H1 (cell line): ENCODE data around the gene ATP6V0D1. TPM values are rescaled to one million over a fixed set of nuclear protein-coding genes. Genes with fewer than 3 reads are reported as not detected.

ENCODE experiments used
- CTCF ChIA-PET: fragments of 300-600 bp; sonication (Branson Sonifier 250); formaldehyde crosslinking; loops from one replicate; lab custom pipeline; 2021; ENCODE audit not compliant: partially characterized antibody; lab: Charles Lee
- POLR2A ChIA-PET: fragments of 300-600 bp; sonication (Branson Sonifier 250); formaldehyde crosslinking; loops from one replicate; lab custom pipeline; 2021; ENCODE audit warnings: inconsistent platforms; ENCODE audit not compliant: partially characterized antibody; lab: Charles Lee
- DNase-seq, 2 experiments: peaks; one replicate each; pipeline versions ENCODE4 v3.0.0 to v3.0.0-alpha.2; 2010 to 2022; ENCODE audit warnings: low spot score in 2 of 2, low read depth in 1 of 2, mixed read lengths in 1 of 2
- FAIRE-seq: peaks from 2 replicates; lab custom pipeline; 2011; peaks lifted over from hg19 to GRCh38; lab: Jason Lieb, UNC
- H2AFZ ChIP-seq: 2 replicates; pipeline ENCODE4 v1.8.1; 2012; ENCODE audit warnings: low read length, inconsistent platforms
- H2AK5ac ChIP-seq: 2 replicates; pipeline ENCODE4 v1.6.1; 2013; ENCODE audit warnings: low read depth, low read length
- H2BK120ac ChIP-seq: replicated peaks from 2 replicates; pipeline ENCODE3; 2013; ENCODE audit warnings: low read depth, low read length, inconsistent platforms
- H2BK12ac ChIP-seq: 2 replicates; pipeline ENCODE4 v1.6.1; 2013; ENCODE audit warnings: low read depth, low read length
- H2BK15ac ChIP-seq: 2 replicates; pipeline ENCODE4 v1.6.1; 2013; ENCODE audit warnings: low read length
- H2BK20ac ChIP-seq: 2 replicates; pipeline ENCODE4 v1.6.1; 2013; ENCODE audit warnings: low read length
- H2BK5ac ChIP-seq: 2 replicates; pipeline ENCODE4 v1.6.1; 2013; ENCODE audit warnings: low read depth, low read length
- H3K14ac ChIP-seq: 2 replicates; pipeline ENCODE4 v1.6.1; 2013; ENCODE audit warnings: inconsistent platforms; ENCODE audit not compliant: insufficient read length
- H3K18ac ChIP-seq: 2 replicates; pipeline ENCODE4 v1.6.1; 2013; ENCODE audit warnings: low read length; ENCODE audit errors: extremely low read depth
- H3K23ac ChIP-seq: 2 replicates; pipeline ENCODE4 v1.6.1; 2013; ENCODE audit warnings: inconsistent platforms; ENCODE audit not compliant: insufficient read length
- H3K23me2 ChIP-seq: 2 replicates; pipeline ENCODE4 v1.6.1; 2013; ENCODE audit warnings: low read depth, low read length
- H3K27ac ChIP-seq: 2 replicates; pipeline ENCODE4 v1.6.1; 2011; ENCODE audit warnings: low read depth, low read length, inconsistent platforms
- H3K27me3 ChIP-seq, 4 experiments: replicated peaks in 1 of 4; 1 replicate in 1 of 4; 2 replicates in 3 of 4; pipeline versions ENCODE4 v1.6.1 to v1.8.1; 2011 to 2013; ENCODE audit warnings: low read length in 3 of 4, mild to moderate bottlenecking in 3 of 4, inconsistent platforms in 2 of 4, mixed read lengths in 2 of 4, moderate library complexity in 1 of 4; ENCODE audit not compliant: control insufficient read depth in 3 of 4, insufficient read depth in 3 of 4; ENCODE audit errors: extremely low read depth in 1 of 4
- H3K36me3 ChIP-seq, 4 experiments: 2 replicates each; pipeline versions ENCODE4 v1.6.1 to v1.8.1; 2011 to 2013; ENCODE audit warnings: mild to moderate bottlenecking in 4 of 4, low read length in 3 of 4, moderate library complexity in 2 of 4, control low read depth in 1 of 4, inconsistent platforms in 1 of 4; ENCODE audit not compliant: insufficient read depth in 4 of 4, control insufficient read depth in 2 of 4
- H3K4ac ChIP-seq: replicated peaks from 2 replicates; pipeline ENCODE3; 2013; ENCODE audit warnings: low read length, low read depth, mixed read lengths, inconsistent platforms; ENCODE audit not compliant: insufficient read length
- H3K4me1 ChIP-seq, 4 experiments: replicated peaks in 1 of 4; 1 replicate in 1 of 4; 2 replicates in 3 of 4; pipeline versions ENCODE4 v1.6.1 to v1.8.1; 2011 to 2013; ENCODE audit warnings: low read length in 3 of 4, inconsistent platforms in 2 of 4, mixed read lengths in 1 of 4; ENCODE audit not compliant: insufficient read depth in 4 of 4, control insufficient read depth in 3 of 4
- H3K4me2 ChIP-seq, 2 experiments: 2 replicates each; pipeline versions ENCODE4 v1.6.1 to v1.8.1; 2011 to 2013; ENCODE audit warnings: low read depth in 2 of 2, low read length in 2 of 2, control low read depth in 1 of 2, inconsistent platforms in 1 of 2, mild to moderate bottlenecking in 1 of 2; ENCODE audit not compliant: insufficient read depth in 1 of 2
- H3K4me3 ChIP-seq, 4 experiments: fragments of 200-600, 300-600 bp in 1 of 4; sonication (generic), shearing (Covaris generic), sonication (Bioruptor Twin) in 1 of 4; 2 replicates each; pipeline versions ENCODE4 v1.5.1 to v1.8.1; 2011 to 2016; ENCODE audit warnings: low read length in 4 of 4, low read depth in 3 of 4, control low read depth in 2 of 4, inconsistent platforms in 2 of 4, mild to moderate bottlenecking in 2 of 4, mixed read lengths in 1 of 4, moderate library complexity in 1 of 4; ENCODE audit not compliant: insufficient read depth in 2 of 4; ENCODE audit errors: extremely low read depth in 1 of 4
- H3K56ac ChIP-seq: replicated peaks from 2 replicates; pipeline ENCODE3; 2013; ENCODE audit warnings: low read depth, mild to moderate bottlenecking, mixed read lengths, low read length, inconsistent platforms; ENCODE audit not compliant: insufficient read length
- H3K79me1 ChIP-seq: 2 replicates; pipeline ENCODE4 v1.6.1; 2013; ENCODE audit warnings: low read depth, low read length, control low read depth
- H3K79me2 ChIP-seq, 2 experiments: 2 replicates each; pipeline versions ENCODE4 v1.6.1 to v1.8.1; 2012 to 2013; ENCODE audit warnings: low read length in 2 of 2, mild to moderate bottlenecking in 2 of 2, inconsistent platforms in 1 of 2; ENCODE audit not compliant: insufficient read depth in 2 of 2, control insufficient read depth in 1 of 2
- H3K9ac ChIP-seq, 4 experiments: replicated peaks in 1 of 4; 1 replicate in 1 of 4; 2 replicates in 3 of 4; pipeline versions ENCODE4 v1.6.1 to v1.8.1; 2011 to 2013; ENCODE audit warnings: low read depth in 3 of 4, low read length in 3 of 4, control low read depth in 2 of 4, mild to moderate bottlenecking in 2 of 4, moderate library complexity in 2 of 4, inconsistent platforms in 1 of 4; ENCODE audit errors: extremely low read depth in 1 of 4
- H3K9me3 ChIP-seq, 2 experiments: 2 replicates each; pipeline versions ENCODE4 v1.6.1 to v1.8.1; 2012 to 2013; ENCODE audit warnings: mild to moderate bottlenecking in 2 of 2, moderate library complexity in 2 of 2, control low read depth in 1 of 2, inconsistent platforms in 1 of 2, low read depth in 1 of 2, low read length in 1 of 2, mixed read lengths in 1 of 2; ENCODE audit not compliant: insufficient read depth in 2 of 2
- H4K20me1 ChIP-seq, 2 experiments: replicated peaks in 1 of 2; 2 replicates each; pipeline versions ENCODE3 to v1.8.1; 2011 to 2013; ENCODE audit warnings: inconsistent platforms in 2 of 2, low read length in 2 of 2, mild to moderate bottlenecking in 1 of 2; ENCODE audit not compliant: insufficient read depth in 2 of 2, control insufficient read depth in 1 of 2
- H4K5ac ChIP-seq: 2 replicates; pipeline ENCODE4 v1.6.1; 2013; ENCODE audit warnings: low read length, low read depth, mixed read lengths, inconsistent platforms; ENCODE audit not compliant: insufficient read length
- H4K8ac ChIP-seq: 2 replicates; pipeline ENCODE4 v1.8.0; 2013; ENCODE audit warnings: mild to moderate bottlenecking, moderate library complexity, low read length, inconsistent platforms; ENCODE audit not compliant: insufficient read depth; ENCODE audit errors: extremely low read depth
- H4K91ac ChIP-seq: replicated peaks from 2 replicates; pipeline ENCODE3; 2013; ENCODE audit warnings: low read length, mixed read lengths, inconsistent platforms; ENCODE audit not compliant: insufficient read length
- ATF3 ChIP-seq: IDR thresholded peaks from 2 replicates; pipeline ENCODE4 v1.6.1; 2011; ENCODE audit warnings: low read depth, mild to moderate bottlenecking, low read length; ENCODE audit not compliant: insufficient read depth
- CBX5 ChIP-seq: fragments of 300-800, 300-1000 bp; sonication (generic); IDR thresholded peaks from 2 replicates; pipeline ENCODE4 v1.7.1; 2016; ENCODE audit warnings: antibody characterized with exemption, low read length, low read depth
- CHD2 ChIP-seq: IDR thresholded peaks from 2 replicates; pipeline ENCODE4 v1.6.1; 2012; ENCODE audit warnings: low read length, improper control_type of control experiment
- EGR1 ChIP-seq: IDR thresholded peaks from 2 replicates; pipeline ENCODE4 v1.6.1; 2011; ENCODE audit warnings: low read depth, low read length, borderline replicate concordance
- EP300 ChIP-seq, 2 experiments: IDR thresholded peaks; 1 replicate in 1 of 2; 2 replicates in 1 of 2; pipeline ENCODE4 v1.6.1; 2011 to 2012; ENCODE audit warnings: low read depth in 2 of 2, low read length in 2 of 2, mild to moderate bottlenecking in 2 of 2, borderline replicate concordance in 1 of 2, inconsistent platforms in 1 of 2, moderate library complexity in 1 of 2
- HDAC2 ChIP-seq, 2 experiments: fragments of 300-600 bp in 1 of 2; sonication (generic) in 1 of 2; IDR thresholded peaks; 2 replicates each; pipeline ENCODE4 v1.6.1; 2011 to 2012; ENCODE audit warnings: low read depth in 2 of 2, low read length in 2 of 2, mild to moderate bottlenecking in 2 of 2, moderate library complexity in 2 of 2, borderline replicate concordance in 1 of 2, inconsistent platforms in 1 of 2
- JUN ChIP-seq: IDR thresholded peaks from 2 replicates; pipeline ENCODE4 v1.6.1; 2011; ENCODE audit warnings: low read depth, mild to moderate bottlenecking, improper control_type of control experiment, low read length
- KDM4A ChIP-seq: IDR thresholded peaks from one replicate; pipeline ENCODE4 v1.7.1; 2012; ENCODE audit warnings: low read depth, mild to moderate bottlenecking, moderate library complexity, low read length, inconsistent platforms; ENCODE audit not compliant: severe bottlenecking
- PHF8 ChIP-seq: fragments of 200-600 bp; sonication (generic); conservative IDR thresholded peaks from 2 replicates; pipeline ENCODE4 v1.7.1; 2012; ENCODE audit warnings: low read depth, mild to moderate bottlenecking, inconsistent platforms, low read length, moderate library complexity
- SIX5 ChIP-seq: IDR thresholded peaks from 2 replicates; pipeline ENCODE4 v1.6.1; 2011; ENCODE audit warnings: mild to moderate bottlenecking, low read depth, low read length
- SUZ12 ChIP-seq: fragments of 200-600 bp; sonication (generic); IDR thresholded peaks from 2 replicates; pipeline ENCODE4 v1.6.1; 2012; ENCODE audit warnings: mild to moderate bottlenecking, inconsistent platforms, low read length, moderate library complexity, mixed read lengths
- TBP ChIP-seq: IDR thresholded peaks from 2 replicates; pipeline ENCODE4 v1.6.1; 2011; ENCODE audit warnings: low read depth, low read length, improper control_type of control experiment
- YY1 ChIP-seq: IDR thresholded peaks from 2 replicates; pipeline ENCODE4 v1.6.1; 2011; ENCODE audit warnings: low read depth, mild to moderate bottlenecking, low read length
- WGBS, 2 experiments: shearing (Covaris generic) in 1 of 2; methylation state at CpG; one replicate each; pipeline versions ENCODE4 v1.1.6 to v1.1.7; 2013 to 2015; ENCODE audit warnings: low lambda C conversion rate in 2 of 2, mixed read lengths in 2 of 2, inconsistent platforms in 1 of 2, low coverage in 1 of 2, missing lambda C conversion rate in 1 of 2; ENCODE audit not compliant: insufficient replicate concordance in 2 of 2, insufficient coverage in 1 of 2, insufficient read length in 1 of 2; ENCODE audit errors: extremely low coverage in 1 of 2, missing lambda C conversion rate in 1 of 2; 5-methylcytosine and 5-hydroxymethylcytosine counted together
- polyA plus RNA-seq, 7 experiments: library from polyadenylated mRNA; depleted of rRNA in 3 of 7; stranded (reverse) in 5 of 7; unstranded in 2 of 7; fragments of >200 nt in 5 of 7; fragments of 200-250 nt in 2 of 7; gene quantifications; 1 replicate in 5 of 7; 2 replicates in 1 of 7; 4 replicates in 1 of 7; pipeline versions ENCODE4 v1.2.1 to v1.2.3, GENCODE V29; 2011 to 2013; ENCODE audit warnings: missing spikeins in 2 of 7, mixed read lengths in 2 of 7
- total RNA-seq: library from RNA; stranded (reverse); fragmentation: NEBNext Ultra II Directional; extraction: Animal tissue kit (Norgen Biotek cat#: 25700); gene quantifications from 2 replicates; pipeline ENCODE4 v1.2.1, GENCODE V29; 2021

ATP6V0D1 gene
- total and polyA plus RNA-seq, 2 of the 8 experiments (the other 6 are each of a cell fraction or from before 2014, with no cell fraction given), result 47.3 to 134 TPM

GRCh38 chr16:67412294-67412693 lies 68.7 kb downstream of the ATP6V0D1 start:
- CTCF ChIA-PET, result interaction anchor here (0.6 to 32.4 kb wide), 7 partner anchors 5 to 151 kb away, joined by 3 to 476 read pairs (median 4); partner anchors contain the start of genes ATP6V0D1, TPPP3 and ZDHHC1
- Histone ChIP-seq H2BK120ac (no peak overlapping the region), H3K27me3 (no peaks in the 10 kb centered on the region; a peak in 3 of 7 replicates), H3K23ac (no peak overlapping the region), H3K79me2 (no peaks in the 10 kb centered on the region), H3K9ac (no peak overlapping the region), H3K9me3 (no peaks in the 10 kb centered on the region), H4K91ac (no peak overlapping the region), H2AFZ (no peak overlapping the region), H3K4me3 (no peak overlapping the region), H2BK12ac (no peak overlapping the region), H2BK5ac (no peak overlapping the region), H2BK20ac (no peak overlapping the region), H3K4me2 (no peak overlapping the region), H3K27ac (no peak overlapping the region), H3K36me3 (no peaks in the 10 kb centered on the region), H3K4ac (no peak overlapping the region), H4K5ac (no peak overlapping the region), H3K79me1 (no peaks in the 10 kb centered on the region), H2AK5ac (peak overlapping the region; percentile 60; the same call in 1 of the 2 replicates), H3K4me1 (peaks cover 0 to 15% (median 3%) of the 10 kb centered on the region in 4 experiments), H4K8ac (no peak overlapping the region), H3K18ac (no peak overlapping the region), H3K56ac (no peak overlapping the region), H2BK15ac (no peak overlapping the region), H3K14ac (no peak overlapping the region), H3K23me2 (peaks cover 4% of the 10 kb centered on the region; the same call in 1 of the 2 replicates), H4K20me1 (no peaks in the 10 kb centered on the region)
- no peak for DNase-seq
- 89% methylated on average over 2 of the region's 2 CpGs; no CpG with 5 or more reads in 1 of the 2 experiments for whole genome bisulfite sequencing, 2 experiments
- no peak for FAIRE-seq
- POLR2A ChIA-PET, result interaction anchor here (1.1 to 3.1 kb wide), 2 partner anchors 10 to 11 kb away, joined by 3 to 14 read pairs; no protein-coding TSS in a partner anchor
- TF ChIP-seq SIX5 (no peak), CHD2 (no peak), HDAC2 (IDR thresholded peaks at IDR 0.05; ENCODE audit: borderline replicate concordance in 1 of 2, low read depth in 2 of 2, low read length in 2 of 2) (no peak), EGR1 (no peak), PHF8 (no peak), EP300 (IDR thresholded peaks at IDR 0.05; ENCODE audit: borderline replicate concordance in 1 of 2, low read depth in 2 of 2, low read length in 2 of 2) (no peak), CBX5 (no peak), JUN (no peak), KDM4A (no peak), ATF3 (no peak), SUZ12 (no peak), TBP (no peak), YY1 (no peak)
